Stimulated activated CD4-positive, alpha-beta T cell treated with anti-CD3 and anti-CD28 coated beads, TNF-alpha, amount 100 ng/mL, for 24 hours (primary cell): ENCODE data around the gene TBC1D32.
"Not testable (repeated sequence)": the region's sequence is repeated elsewhere in the genome, so short reads cannot be mapped to it uniquely, and the experiment has no call there.

Experiments
- DNase-seq, 3 experiments: peaks; one replicate each; pipeline ENCODE4 v3.0.0-alpha.2; 2020; ENCODE audit warnings: low read depth in 3 of 3

Gene TBC1D32

GRCh38 chr6:121334299-121335086 is at the start of gene TBC1D32:
TBC1D32 (minus strand) TSS chr6:121334480; CDS start chr6:121334430, 50 bp downstream.
- DNase-seq = peak; percentile 77 to 83 (median 79)

- no peak for DNase-seq
Observed at GRCh38 chr6:121383478-121383877, 49.2 kb upstream of the TBC1D32 start.

GRCh38 chr6:121382467-121383121 is 48.3 kb upstream of the TBC1D32 start:
- no peak for DNase-seq

GRCh38 chr6:121376411-121376810 is 42.1 kb upstream of the TBC1D32 start:
- DNase-seq = no peak

- DNase-seq = not testable (repeated sequence)
Observed at GRCh38 chr6:121374219-121374618, 39.9 kb upstream of the TBC1D32 start.

- DNase-seq = no peak
Observed at GRCh38 chr6:121365536-121366521, 31.5 kb upstream of the TBC1D32 start.

GRCh38 chr6:121356575-121356974 is 22.3 kb upstream of the TBC1D32 start:
- no peak for DNase-seq

GRCh38 chr6:121354764-121355163 is 20.5 kb upstream of the TBC1D32 start:
- no peak for DNase-seq

GRCh38 chr6:121352941-121353340 is 18.7 kb upstream of the TBC1D32 start:
- DNase-seq = no peak

- no peak for DNase-seq
Observed at GRCh38 chr6:121351916-121352315, 17.6 kb upstream of the TBC1D32 start.

GRCh38 chr6:121349596-121349995 is 15.3 kb upstream of the TBC1D32 start:
- no peak for DNase-seq

- no peak for DNase-seq
Observed at GRCh38 chr6:121347484-121347883, 13.2 kb upstream of the TBC1D32 start.

GRCh38 chr6:121344539-121344938 is 10.3 kb upstream of the TBC1D32 start:
- no peak for DNase-seq

- DNase-seq = no peak
Observed at GRCh38 chr6:121339639-121340226, 5.5 kb upstream of the TBC1D32 start.

- no peak for DNase-seq
Observed at GRCh38 chr6:121338956-121339355, 4.7 kb upstream of the TBC1D32 start.

- DNase-seq = no peak
Observed at GRCh38 chr6:121338366-121338765, 4.1 kb upstream of the TBC1D32 start.

- DNase-seq = no peak
Observed at GRCh38 chr6:121335087-121336008, 1.1 kb upstream of the TBC1D32 start.

GRCh38 chr6:121333694-121334093 is 586 bp downstream of the TBC1D32 start:
- not testable (repeated sequence) for DNase-seq

- no peak for DNase-seq
Observed at GRCh38 chr6:121333196-121333595, 1.1 kb downstream of the TBC1D32 start.

GRCh38 chr6:121330516-121330915 is 3.8 kb downstream of the TBC1D32 start:
- DNase-seq = no peak
